ENCODE results near the gene ZBTB25. TPM values are rescaled to one million over a fixed set of nuclear protein-coding genes. Genes with fewer than 3 reads are reported as not detected.

The ZBTB25 gene
- total and polyA plus RNA-seq, 10 of the 15 experiments (the other 5 are each of a cell fraction or from before 2014, with no cell fraction given): 4.1 to 33.9 (median 9.7) TPM

DNA sequence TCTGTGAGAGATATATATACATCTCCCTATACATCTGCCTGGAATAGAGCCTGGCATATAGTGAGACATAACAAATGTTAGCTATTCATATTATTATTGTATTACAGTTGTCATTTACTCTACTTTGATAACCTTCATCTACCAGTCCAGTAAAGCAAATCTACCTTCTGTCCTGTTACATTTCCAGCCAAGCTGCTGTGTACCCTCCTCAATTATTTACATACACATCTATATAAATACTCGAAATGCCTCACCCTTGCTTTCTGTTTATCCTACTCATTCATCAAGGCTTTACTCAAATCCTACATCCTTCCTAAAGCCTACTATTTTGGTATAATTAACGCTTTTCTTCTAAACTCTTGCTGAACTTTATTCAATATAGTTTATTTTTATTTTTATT is 9.6 kb upstream of the ZBTB25 start:
- H3K4me2 ChIP-seq (ENCODE audit: control insufficient read depth, insufficient read depth): no peak overlapping the region
- ATAC-seq: no peak
- H3K9ac ChIP-seq (ENCODE audit: control insufficient read depth, insufficient read depth, low read length): no peak overlapping the region
- TF ChIP-seq, protein P1, sequence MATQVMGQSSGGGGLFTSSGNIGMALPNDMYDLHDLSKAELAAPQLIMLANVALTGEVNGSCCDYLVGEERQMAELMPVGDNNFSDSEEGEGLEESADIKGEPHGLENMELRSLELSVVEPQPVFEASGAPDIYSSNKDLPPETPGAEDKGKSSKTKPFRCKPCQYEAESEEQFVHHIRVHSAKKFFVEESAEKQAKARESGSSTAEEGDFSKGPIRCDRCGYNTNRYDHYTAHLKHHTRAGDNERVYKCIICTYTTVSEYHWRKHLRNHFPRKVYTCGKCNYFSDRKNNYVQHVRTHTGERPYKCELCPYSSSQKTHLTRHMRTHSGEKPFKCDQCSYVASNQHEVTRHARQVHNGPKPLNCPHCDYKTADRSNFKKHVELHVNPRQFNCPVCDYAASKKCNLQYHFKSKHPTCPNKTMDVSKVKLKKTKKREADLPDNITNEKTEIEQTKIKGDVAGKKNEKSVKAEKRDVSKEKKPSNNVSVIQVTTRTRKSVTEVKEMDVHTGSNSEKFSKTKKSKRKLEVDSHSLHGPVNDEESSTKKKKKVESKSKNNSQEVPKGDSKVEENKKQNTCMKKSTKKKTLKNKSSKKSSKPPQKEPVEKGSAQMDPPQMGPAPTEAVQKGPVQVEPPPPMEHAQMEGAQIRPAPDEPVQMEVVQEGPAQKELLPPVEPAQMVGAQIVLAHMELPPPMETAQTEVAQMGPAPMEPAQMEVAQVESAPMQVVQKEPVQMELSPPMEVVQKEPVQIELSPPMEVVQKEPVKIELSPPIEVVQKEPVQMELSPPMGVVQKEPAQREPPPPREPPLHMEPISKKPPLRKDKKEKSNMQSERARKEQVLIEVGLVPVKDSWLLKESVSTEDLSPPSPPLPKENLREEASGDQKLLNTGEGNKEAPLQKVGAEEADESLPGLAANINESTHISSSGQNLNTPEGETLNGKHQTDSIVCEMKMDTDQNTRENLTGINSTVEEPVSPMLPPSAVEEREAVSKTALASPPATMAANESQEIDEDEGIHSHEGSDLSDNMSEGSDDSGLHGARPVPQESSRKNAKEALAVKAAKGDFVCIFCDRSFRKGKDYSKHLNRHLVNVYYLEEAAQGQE (IDR thresholded peaks at IDR 0.05; ENCODE audit: low read depth, low read length): no peak
- TF ChIP-seq, protein P2, sequence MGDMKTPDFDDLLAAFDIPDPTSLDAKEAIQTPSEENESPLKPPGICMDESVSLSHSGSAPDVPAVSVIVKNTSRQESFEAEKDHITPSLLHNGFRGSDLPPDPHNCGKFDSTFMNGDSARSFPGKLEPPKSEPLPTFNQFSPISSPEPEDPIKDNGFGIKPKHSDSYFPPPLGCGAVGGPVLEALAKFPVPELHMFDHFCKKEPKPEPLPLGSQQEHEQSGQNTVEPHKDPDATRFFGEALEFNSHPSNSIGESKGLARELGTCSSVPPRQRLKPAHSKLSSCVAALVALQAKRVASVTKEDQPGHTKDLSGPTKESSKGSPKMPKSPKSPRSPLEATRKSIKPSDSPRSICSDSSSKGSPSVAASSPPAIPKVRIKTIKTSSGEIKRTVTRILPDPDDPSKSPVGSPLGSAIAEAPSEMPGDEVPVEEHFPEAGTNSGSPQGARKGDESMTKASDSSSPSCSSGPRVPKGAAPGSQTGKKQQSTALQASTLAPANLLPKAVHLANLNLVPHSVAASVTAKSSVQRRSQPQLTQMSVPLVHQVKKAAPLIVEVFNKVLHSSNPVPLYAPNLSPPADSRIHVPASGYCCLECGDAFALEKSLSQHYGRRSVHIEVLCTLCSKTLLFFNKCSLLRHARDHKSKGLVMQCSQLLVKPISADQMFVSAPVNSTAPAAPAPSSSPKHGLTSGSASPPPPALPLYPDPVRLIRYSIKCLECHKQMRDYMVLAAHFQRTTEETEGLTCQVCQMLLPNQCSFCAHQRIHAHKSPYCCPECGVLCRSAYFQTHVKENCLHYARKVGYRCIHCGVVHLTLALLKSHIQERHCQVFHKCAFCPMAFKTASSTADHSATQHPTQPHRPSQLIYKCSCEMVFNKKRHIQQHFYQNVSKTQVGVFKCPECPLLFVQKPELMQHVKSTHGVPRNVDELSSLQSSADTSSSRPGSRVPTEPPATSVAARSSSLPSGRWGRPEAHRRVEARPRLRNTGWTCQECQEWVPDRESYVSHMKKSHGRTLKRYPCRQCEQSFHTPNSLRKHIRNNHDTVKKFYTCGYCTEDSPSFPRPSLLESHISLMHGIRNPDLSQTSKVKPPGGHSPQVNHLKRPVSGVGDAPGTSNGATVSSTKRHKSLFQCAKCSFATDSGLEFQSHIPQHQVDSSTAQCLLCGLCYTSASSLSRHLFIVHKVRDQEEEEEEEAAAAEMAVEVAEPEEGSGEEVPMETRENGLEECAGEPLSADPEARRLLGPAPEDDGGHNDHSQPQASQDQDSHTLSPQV (IDR thresholded peaks at IDR 0.05): no peak
- no peaks in the 10 kb centered on the region for H3K27me3 ChIP-seq (replicated peaks in 1 of 2; ENCODE audit: control insufficient read depth in 2 of 2, insufficient read depth in 2 of 2, low read length in 1 of 2)
- BruUV-seq (replicated peaks): no TSS peak
- ChIA-PET POLR2A (interaction anchor here (0.6 kb wide), 2 partner anchors 33 to 72 kb away, joined by 5 to 6 read pairs; no protein-coding TSS in a partner anchor), SMC1A (ENCODE audit: uncharacterized antibody, unreplicated experiment) (interaction anchor here (3.1 kb wide), 1 partner anchor 11 kb away, joined by 14 read pairs; no protein-coding TSS in a partner anchor), CTCF (interaction anchor here (0.6 to 1.7 kb wide), 5 partner anchors 16 to 124 kb away, joined by 3 to 4 read pairs (median 3); no protein-coding TSS in a partner anchor), RAD21 (ENCODE audit: unreplicated experiment) (no interaction called here)
- FAIRE-seq: no peak
- peaks cover 93% of the 10 kb centered on the region for H3K79me2 ChIP-seq (ENCODE audit: control insufficient read depth, insufficient read depth, low read length)
- no peak for DNase-seq (ENCODE audit: low read depth, low spot score)
- intact Hi-C loops (cut with micrococcal nuclease; ENCODE audit: unreplicated experiment) (no loop called here), in situ Hi-C loops (cut with MboI) (no loop called here)
- no peak overlapping the region for H3K4me3 ChIP-seq
- no peak overlapping the region for H3K27ac ChIP-seq (ENCODE audit: control insufficient read depth, insufficient read depth)
- 16% methylated on average over 2 of the region's 2 CpGs for WGBS (ENCODE audit: insufficient coverage, insufficient replicate concordance, low lambda C conversion rate, missing lambda C conversion rate)
- H3K36me3 ChIP-seq (ENCODE audit: control insufficient read depth in 2 of 2, insufficient read depth in 2 of 2, low read length in 1 of 2): peaks cover 0 to 11% of the 10 kb centered on the region in 2 experiments; a peak in 3 of 4 replicates
- peaks cover 5% of the 10 kb centered on the region for H4K20me1 ChIP-seq (ENCODE audit: control insufficient read depth, insufficient read depth)
- peaks cover 27% of the 10 kb centered on the region for H3K4me1 ChIP-seq (ENCODE audit: control insufficient read depth, insufficient read depth, low read length)
- H2AFZ ChIP-seq (ENCODE audit: control insufficient read depth, low read depth, low read length): no peak overlapping the region
- H3K9me3 ChIP-seq (replicated peaks; ENCODE audit: control insufficient read depth, insufficient read depth, low read length): no peaks in the 10 kb centered on the region

Data from GM12878 (cell line).